Measurements from ENCODE around the gene RPL15.
"Not testable (repeated sequence)": the region's sequence is repeated elsewhere in the genome, so short reads cannot be mapped to it uniquely, and the experiment has no call there.

The RPL15 gene

DNA sequence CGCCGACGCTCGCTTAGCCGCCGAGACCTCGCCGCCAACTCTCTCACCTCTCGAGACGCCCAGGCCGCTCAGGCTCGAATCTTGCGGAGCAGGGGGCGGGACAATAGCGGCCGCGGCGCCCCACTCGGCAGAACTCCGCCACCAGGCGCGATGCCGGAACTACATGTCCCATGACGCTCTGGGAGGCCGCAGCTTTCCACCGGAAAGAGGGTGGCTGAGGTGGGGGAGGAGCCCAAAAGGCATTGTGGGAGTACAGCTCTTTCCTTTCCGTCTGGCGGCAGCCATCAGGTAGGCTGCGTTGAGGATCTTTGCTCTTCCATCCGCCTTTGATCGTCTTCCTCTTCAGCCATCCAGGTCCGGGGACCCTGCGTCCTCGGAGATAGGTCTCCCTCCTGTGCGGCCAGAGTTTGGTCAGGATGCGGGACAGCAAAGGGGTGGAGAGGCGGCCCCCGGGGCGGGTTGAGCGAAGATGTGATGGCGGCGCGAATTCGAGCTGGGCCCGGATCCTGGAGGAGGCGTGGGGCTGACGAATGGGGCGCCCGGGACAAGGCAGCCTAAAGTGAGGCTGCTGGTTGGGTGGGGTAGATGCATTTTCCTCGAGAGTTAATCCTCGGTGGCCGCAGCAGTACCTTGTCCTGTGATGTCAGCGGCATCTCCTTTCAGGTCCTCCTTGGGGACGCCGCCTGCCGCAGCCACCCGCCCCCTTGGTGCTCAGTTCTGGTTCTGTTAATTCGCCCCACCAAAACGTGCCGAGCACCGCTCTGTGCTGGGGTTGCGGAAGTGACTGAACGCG is at the start of gene RPL15, which contains the start of gene NKIRAS1:
Gene RPL15, plus strand, starts transcription at position 247 of the 793 bp plus-strand sequence. CDS start 728 bp downstream, outside the sequence.
Gene NKIRAS1, minus strand, starts transcription at position 105 of the 793 bp plus-strand sequence. CDS start 6,086 bp downstream, outside the sequence.
- DNase-seq (ENCODE audit: extremely low spot score) = peak; percentile 97
- TF ChIP-seq, protein P1, sequence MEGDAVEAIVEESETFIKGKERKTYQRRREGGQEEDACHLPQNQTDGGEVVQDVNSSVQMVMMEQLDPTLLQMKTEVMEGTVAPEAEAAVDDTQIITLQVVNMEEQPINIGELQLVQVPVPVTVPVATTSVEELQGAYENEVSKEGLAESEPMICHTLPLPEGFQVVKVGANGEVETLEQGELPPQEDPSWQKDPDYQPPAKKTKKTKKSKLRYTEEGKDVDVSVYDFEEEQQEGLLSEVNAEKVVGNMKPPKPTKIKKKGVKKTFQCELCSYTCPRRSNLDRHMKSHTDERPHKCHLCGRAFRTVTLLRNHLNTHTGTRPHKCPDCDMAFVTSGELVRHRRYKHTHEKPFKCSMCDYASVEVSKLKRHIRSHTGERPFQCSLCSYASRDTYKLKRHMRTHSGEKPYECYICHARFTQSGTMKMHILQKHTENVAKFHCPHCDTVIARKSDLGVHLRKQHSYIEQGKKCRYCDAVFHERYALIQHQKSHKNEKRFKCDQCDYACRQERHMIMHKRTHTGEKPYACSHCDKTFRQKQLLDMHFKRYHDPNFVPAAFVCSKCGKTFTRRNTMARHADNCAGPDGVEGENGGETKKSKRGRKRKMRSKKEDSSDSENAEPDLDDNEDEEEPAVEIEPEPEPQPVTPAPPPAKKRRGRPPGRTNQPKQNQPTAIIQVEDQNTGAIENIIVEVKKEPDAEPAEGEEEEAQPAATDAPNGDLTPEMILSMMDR (IDR thresholded peaks at IDR 0.05; ENCODE audit: control extremely low read depth, extremely low read depth, low read depth, missing control alignments) = peak; percentile 20
- ChIA-PET CTCF (interaction anchor here (0.7 to 1.6 kb wide), 5 partner anchors 10 to 29 kb away, joined by 3 to 4 read pairs (median 3); no protein-coding TSS in a partner anchor), POLR2A (interaction anchor here (0.6 to 1.6 kb wide), 28 partner anchors 9 to 754 kb away, joined by 3 to 11 read pairs (median 4); no protein-coding TSS in a partner anchor)

DNA sequence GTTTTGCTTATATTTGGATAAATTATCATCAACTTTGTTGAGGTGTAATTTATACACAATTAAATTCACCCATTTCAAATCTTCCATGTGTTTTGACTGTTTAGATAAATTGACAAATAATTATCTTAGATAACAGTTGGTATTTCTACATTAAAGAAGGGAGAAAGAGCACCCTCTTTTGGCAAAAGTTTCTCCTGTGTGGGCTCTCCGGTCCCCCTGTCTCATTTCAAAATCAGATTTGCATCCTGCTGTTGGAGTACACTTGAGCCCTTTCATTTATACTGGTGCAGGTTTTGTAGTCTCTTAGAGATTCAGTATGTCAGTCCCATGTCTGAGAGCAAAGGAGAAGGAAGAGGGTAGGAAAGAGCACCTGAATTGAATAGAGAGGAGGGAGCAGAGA is 49.5 kb upstream of the RPL15 start:
- POLR2A ChIA-PET = interaction anchor here (2.3 kb wide), 1 partner anchor 49 kb away, joined by 7 read pairs; the partner anchor contains the start of genes NKIRAS1 and RPL15
- TF ChIP-seq, protein P1 (IDR thresholded peaks at IDR 0.05; ENCODE audit: control extremely low read depth, extremely low read depth, low read depth, missing control alignments) = peak; percentile 24
- DNase-seq (ENCODE audit: extremely low spot score) = no peak
- CTCF ChIA-PET = interaction anchor here (1.6 to 3.3 kb wide), 2 partner anchors 27 to 33 kb away, joined by 6 to 21 read pairs; no protein-coding TSS in a partner anchor

DNA sequence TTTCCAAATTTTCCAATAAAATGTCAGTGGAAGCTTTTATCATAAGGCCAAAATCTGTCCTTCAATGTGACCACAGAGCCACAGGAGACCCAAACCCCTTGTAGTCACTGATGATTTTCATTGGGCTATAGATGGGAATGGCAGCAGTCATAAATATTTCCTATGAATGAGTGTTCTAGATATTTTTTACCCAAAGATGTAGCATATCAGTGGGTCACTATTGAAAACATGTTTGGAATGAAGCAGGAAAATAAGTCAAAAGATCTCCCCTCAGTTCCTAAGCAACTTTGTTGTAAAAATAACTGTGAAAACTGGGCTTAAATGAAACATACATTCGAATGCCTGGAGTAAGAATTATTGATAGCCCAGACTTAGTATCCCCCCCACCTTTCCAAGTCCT is 49.1 kb upstream of the RPL15 start:
- TF ChIP-seq, protein P1 (IDR thresholded peaks at IDR 0.05; ENCODE audit: control extremely low read depth, extremely low read depth, low read depth, missing control alignments) = no peak
- CTCF ChIA-PET = no interaction called here
- POLR2A ChIA-PET = no interaction called here
- no peak for DNase-seq (ENCODE audit: extremely low spot score)

DNA sequence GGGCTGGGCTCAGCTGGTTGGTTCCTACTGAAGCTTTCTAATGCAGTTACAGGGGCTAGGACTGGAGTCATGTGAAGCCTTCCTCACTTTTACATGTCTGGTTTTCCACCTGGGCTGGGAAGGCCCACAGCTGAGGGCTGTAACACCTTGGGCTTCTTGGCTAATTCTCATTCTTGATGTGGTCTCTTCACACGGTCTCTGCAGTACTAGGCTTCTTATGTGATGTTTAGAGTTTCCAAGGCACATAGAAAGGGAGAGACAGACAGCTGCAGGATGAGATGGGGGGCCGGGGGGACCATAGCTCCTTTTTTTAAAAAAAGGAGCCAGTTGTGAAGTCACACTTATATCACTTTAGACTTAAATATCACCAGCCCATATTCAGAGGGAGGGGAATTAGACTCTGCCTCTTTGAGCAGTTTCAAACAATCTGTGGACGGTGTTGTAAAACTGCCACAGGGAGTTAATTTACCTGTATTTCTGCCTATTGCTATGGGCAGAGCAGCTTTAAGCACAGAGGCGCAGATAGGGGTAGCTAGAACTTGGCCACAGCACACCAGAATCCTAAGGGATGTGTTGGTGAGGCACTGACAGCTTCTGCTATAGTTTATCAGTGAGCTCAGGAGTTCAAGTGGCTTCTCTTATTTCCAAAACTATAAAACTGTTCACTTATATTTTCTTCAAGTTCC is 46.8 kb upstream of the RPL15 start:
- ChIA-PET POLR2A (interaction anchor here (0.7 to 1.0 kb wide), 2 partner anchors 40 to 47 kb away, joined by 3 read pairs; partner anchors contain the start of genes NKIRAS1 and RPL15), CTCF (interaction anchor here (0.9 to 1.5 kb wide), 5 partner anchors 13 to 277 kb away, joined by 3 to 7 read pairs (median 4); no protein-coding TSS in a partner anchor)
- no peak for DNase-seq (ENCODE audit: extremely low spot score)
- TF ChIP-seq, protein P1 (IDR thresholded peaks at IDR 0.05; ENCODE audit: control extremely low read depth, extremely low read depth, low read depth, missing control alignments) = no peak

DNA sequence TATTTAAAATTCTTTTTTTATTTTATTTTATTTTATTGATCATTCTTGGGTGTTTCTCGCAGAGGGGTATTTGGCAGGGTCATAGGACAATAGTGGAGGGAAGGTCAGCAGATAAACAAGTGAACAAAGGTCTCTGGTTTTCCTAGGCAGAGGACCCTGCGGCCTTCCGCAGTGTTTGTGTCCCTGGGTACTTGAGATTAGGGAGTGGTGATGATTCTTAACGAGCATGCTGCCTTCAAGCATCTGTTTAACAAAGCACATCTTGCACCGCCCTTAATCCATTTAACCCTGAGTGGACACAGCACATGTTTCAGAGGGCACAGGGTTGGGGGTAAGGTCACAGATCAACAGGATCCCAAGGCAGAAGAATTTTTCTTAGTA is 46.3 kb upstream of the RPL15 start:
- CTCF ChIA-PET = interaction anchor here (1.0 kb wide), 1 partner anchor 18 kb away, joined by 7 read pairs; no protein-coding TSS in a partner anchor
- POLR2A ChIA-PET; DNase-seq (ENCODE audit: extremely low spot score): not testable (repeated sequence)

DNA sequence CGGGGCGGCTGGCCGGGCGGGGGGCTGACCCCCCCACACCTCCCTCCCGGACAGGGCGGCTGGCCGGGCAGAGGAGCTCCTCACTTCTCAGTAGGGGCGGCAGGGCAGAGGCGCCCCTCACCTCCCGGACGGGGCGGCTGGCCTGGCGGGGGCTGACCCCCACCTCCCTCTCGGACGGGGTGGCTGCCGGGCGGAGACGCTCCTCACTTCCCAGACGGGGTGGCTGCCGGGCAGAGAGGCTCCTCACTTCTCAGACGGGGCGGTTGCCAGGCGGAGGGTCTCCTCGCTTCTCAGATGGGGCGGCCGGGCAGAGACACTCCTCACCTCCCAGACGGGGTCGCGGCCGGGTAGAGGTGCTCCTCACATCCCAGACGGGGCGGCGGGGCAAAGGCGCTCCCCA is 45.6 kb upstream of the RPL15 start:
- POLR2A ChIA-PET; DNase-seq (ENCODE audit: extremely low spot score); CTCF ChIA-PET: not testable (repeated sequence)

DNA sequence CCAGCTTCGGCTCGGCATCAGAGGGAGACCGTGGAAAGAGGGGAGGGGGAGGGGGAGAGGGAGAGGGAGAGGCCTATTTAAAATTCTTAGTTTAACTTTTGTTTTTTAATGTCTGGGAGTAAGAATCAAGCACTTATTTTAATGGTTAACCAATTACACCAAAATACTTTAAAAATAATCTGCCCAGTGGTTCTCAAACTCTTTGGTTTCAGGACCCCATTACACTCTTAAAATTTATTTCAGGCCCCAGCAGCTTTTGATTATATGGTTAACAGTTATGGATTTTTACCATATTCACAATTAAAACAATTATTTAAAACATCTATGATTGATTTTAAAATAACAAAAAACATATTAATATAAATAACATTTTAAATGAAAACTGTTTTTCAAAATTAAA is 44.6 kb upstream of the RPL15 start:
- ChIA-PET CTCF (no interaction called here), POLR2A (no interaction called here)
- TF ChIP-seq, protein P1 (IDR thresholded peaks at IDR 0.05; ENCODE audit: control extremely low read depth, extremely low read depth, low read depth, missing control alignments) = no peak
- no peak for DNase-seq (ENCODE audit: extremely low spot score)

Measured in GM10248 (cell line).